NOMO-1 (cell line): ENCODE data around the gene ATP6V1A.

ENCODE experiments used
- DNase-seq, 2 experiments: peaks; one replicate each; lab custom pipeline; 2025; ENCODE audit not compliant: unreplicated experiment in 2 of 2; lab: John Stamatoyannopoulos, UW

Gene ATP6V1A

DNA sequence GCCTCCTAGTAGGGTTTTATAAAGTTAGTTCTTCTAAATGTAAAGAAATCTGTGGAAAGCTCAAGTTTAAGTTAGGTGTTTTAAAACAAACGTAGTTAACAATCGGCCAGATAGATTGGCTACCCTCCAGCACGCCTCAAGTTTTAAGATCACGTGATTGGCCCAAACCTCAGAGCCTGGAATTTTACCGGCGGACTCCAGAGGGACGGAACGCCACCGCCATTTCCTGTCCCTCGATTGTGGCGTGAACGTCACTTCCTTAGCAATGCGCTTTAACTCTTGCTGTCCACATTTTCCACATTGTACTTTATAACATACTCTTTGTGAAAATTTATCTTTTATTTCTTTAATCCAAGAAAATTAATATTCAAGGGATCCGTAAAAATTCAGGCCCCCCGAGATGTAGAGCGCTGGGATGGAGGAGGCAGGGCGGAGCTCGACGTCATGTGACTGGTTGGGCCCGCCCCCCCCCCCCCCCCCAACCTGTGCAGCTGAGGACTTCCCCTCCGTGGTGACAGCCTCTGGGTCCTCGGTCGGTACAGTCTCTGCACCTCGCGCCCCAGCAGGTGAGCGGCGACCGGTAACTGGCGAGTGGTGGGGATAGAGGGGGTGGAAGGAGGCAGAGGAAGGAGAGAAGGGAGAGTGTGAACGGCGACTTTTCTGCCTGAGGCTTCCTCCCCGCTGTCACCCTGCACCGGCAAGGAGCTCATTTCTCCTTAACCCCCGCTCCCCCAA lies at the start of gene ATP6V1A:
TSS of gene ATP6V1A (plus strand) at position 488 of the 735 bp plus-strand sequence. CDS start 31,719 bp downstream, outside the sequence.
- peak; percentile 88 to 95 for DNase-seq

GRCh38 chr3:113697500-113698090 lies 49.2 kb upstream of the ATP6V1A start:
- peak in 1 of 2 experiments; percentile 14 for DNase-seq

GRCh38 chr3:113698213-113698742 lies 48.6 kb upstream of the ATP6V1A start:
- DNase-seq = no peak

DNA sequence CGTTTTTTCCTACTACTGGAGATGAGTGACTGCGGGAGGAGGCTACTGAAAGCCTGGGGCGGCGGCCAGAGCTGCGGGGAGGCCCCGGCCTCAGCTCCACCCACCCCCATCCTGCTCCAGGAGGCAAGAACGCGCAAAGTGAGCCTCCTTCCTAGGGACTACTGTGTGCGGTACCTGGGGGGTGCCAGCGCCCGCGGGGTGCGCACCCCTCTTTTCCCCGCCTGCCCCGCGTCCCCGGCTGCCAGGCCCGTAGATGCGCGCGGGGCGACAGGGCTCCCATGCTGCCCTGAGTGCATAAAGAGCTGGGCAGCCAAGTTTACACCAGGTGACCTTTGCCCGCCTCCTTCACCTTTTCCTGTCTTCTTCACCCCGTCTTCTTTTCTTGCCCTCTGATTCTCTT lies 47.9 kb upstream of the ATP6V1A start:
- DNase-seq = no peak

DNA sequence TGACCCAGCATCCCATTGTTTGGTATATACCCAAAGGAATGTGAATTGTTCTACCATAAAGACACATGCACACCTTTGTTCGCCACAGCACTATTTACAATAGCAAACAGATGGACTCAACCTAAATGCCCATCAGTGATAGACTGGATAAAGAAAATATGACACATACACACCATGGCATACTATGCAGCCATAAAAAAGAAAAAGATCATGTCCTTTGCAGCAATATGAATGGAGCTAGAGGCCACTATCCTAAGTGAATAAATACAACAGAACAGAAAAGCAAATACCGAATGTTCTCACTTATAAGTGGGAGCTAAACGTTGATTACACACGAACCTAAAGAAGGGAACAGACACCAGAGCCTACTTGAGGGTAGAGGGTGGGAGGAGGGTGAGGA lies 39.0 kb upstream of the ATP6V1A start:
- no peak for DNase-seq

DNA sequence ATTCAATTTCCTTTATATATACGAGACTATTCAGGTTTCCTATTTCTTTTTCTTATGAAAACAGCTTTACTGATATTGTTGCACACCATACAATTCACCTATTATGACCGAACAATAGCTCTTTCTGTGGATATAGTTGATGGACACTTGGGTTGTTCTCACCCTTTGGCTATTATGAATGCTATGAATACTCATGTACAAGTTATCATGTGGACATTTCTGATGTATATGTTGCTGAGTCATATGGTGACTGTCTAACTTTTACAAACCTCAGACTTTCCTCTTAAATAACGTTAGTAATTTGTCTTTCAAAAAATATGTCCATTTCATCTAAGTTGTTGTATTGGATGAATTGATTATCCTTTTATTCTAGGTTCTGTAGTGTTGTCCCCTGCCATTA lies 34.7 kb upstream of the ATP6V1A start:
- no peak for DNase-seq

DNA sequence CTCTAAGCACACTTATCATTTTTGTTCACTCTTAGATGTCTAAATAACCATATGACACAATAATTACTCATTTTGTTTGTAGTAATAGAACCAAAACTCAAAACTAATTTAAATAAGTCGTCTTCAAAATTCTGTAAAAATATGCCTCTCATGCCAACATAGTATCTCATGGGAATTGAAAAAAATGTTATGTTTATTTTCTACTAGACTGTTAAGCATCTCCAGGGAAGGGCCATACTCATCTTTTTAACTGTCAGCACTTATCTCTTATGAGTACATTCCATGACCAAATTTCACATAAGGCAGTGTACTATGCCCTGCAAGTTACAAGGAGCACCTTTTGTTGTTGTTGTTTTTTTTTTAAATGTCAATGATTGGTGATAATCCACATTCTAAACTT lies 32.1 kb upstream of the ATP6V1A start:
- no peak for DNase-seq

DNA sequence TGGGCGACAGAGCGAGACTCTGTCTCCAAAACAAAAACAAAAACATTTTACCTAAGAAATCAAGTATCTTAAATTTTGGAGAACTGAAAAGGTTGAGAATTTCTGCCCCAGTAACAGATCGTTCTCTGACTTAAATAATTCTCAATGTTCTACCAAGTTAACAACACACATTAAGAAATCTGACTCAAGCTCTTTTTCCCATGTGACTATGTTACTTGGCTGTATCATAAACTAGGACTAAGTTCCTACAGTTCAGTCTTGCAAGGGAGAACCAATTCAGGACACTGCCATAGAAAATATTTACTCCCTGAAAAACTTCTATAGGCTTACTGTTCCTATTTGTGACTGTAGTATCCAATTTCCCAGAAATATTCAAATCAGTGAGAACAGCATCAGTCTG lies 29.5 kb upstream of the ATP6V1A start:
- no peak for DNase-seq

- DNase-seq = no peak
Observed at GRCh38 chr3:113717818-113718217, 29.0 kb upstream of the ATP6V1A start.

DNA sequence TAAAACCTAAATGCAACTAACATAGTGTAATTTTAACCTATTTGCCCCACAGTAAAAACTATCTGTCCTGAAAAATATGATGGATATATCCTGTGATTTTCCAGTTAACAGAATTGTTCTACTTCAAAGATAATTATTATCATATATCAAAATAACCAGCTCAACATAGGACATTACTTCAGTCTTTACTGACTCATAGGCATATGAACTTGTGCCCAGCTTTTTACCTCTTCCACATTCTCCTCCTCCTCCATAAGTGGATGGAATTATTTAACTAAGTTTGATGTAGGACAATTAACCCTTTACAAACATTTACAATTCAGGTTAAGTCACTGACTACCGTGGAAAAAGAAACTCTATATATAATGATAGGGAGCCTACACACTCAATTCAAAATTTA lies 27.5 kb upstream of the ATP6V1A start:
- DNase-seq = no peak

DNA sequence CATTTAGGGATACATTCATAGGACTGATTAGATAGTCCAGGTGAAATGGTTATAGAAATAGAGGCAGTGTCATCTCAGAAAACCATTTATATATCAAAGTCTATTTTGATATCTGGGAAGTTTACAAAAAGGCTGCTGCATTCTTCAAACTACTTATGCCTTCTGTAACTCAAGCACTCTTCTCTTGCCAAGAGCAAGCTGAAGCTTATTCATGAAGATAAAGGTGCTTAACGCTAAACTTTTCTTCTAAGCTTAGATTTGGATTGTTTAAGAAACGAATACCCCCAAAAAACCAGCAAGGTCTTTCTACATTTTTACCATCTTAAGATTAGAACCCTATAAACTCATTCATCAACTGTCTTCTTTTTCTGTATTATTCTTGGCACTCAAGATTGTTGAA lies 27.1 kb upstream of the ATP6V1A start:
- DNase-seq = no peak

DNA sequence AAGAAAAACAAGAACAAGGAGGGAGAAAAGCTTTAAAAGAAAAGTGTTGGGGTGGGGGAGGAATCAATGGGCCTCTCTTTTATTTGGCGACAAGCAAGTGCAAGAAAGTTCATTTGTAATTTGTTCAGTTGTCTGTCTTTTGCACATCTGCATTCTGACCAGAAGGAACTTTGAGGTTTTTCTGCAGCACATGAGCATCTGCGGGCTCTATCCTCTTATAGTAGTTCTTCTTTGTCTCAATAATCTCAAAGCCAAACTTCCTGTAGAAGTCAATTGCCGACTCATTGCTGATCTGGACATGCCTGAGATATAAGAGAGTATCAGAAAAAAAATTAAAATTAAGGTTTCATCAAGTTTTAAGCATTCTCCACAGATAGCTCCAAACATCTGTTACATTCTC lies 25.2 kb upstream of the ATP6V1A start:
- no peak for DNase-seq

DNA sequence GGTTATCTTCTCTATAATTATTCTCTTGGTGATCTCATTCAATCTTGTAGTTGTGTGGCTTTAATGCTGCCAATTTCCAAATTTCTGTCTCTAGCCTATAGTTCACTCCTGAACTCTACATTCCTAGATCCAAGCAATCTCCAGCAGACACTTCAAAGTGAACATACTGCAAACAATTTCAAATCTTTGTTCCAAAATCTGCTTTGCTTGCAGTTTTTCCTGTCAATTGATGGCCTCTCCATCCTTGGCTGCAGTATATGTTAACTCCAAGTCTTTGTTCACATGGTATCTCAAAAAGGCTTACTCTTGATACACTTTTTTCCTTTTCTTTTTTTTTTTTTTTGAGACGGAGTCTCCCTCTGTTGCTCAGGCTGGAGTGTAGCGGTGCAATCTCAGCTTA lies 18.2 kb upstream of the ATP6V1A start:
- DNase-seq = no peak

DNA sequence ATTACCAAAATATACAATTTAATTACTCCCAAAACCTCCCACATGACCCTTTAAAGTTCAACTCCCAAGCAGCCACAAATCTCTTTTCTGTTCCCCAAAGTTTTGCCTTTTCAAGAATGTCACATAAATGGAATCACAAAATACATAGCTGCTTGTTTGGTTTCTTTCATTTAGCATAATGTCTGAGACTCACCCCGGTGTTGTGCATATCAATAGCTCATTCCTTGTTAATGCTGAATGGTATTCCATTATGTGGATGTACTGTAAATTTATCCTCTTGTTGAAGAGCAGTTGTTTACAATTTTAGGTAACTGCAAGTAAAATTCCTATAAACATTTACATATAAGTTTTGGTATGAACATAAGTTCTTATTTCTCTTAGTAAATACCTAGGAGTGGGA lies 16.3 kb upstream of the ATP6V1A start:
- DNase-seq = no peak

DNA sequence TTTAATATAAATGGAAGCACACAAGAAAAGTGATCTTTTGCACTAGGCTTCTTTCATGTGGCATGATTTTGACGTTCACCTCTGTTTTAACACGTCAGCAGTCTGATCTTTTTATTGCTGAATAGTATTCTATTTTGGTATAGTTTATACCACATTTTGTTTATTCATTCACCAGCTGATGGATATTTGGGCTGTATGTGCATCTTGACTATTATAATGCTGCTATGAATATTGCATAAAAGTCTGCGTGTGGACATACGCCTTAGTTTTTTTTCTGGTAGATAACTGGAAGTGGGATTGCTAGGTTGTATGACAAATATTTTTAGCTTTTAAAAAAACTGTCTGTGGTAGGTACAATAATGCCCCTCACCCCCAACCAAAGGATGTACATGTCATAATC lies 15.1 kb upstream of the ATP6V1A start:
- DNase-seq = no peak

DNA sequence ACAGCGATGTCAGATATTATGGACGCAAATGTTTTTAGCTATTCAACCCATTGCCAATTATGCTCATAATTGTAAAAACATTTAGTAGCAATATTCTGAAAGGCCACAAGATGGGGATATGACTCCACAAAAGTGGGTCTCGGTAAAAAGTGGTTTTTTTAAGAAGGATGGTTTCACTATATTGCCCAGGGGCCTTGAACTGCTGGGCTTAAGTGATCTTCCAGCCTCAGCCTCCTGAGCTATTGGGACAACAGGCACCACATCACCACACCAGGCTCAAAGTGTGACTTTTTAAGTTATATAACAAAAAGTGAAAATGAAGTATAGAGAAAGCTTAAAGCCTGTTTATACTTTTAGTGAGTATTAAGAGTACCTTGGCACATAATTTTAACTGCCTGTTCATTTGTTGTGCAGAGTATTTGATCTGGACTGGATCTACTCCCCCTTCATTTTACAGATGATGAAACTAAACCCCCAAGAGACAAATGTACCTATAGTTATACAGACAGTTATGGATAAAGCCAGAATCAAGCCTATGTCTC lies 10.2 kb upstream of the ATP6V1A start:
- peak; percentile 44 to 54 for DNase-seq

DNA sequence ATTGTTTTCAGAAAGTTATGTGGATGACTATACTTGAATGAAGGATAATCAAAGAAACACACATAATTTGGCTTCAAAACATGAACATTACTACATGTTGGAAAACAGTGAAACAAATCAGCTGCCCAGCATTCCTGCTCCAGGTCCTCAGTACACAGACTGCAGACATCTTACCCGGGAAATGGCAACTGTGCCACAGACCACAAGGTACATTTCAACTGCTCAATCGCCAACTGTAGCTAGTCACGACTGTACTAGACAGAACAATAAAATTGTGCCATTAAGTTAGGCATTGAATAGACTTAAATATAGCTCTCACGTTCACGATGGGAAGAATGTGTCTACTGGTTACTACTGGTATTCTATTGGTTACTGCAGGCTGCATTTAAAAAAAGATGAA lies 5.7 kb upstream of the ATP6V1A start:
- no peak for DNase-seq

DNA sequence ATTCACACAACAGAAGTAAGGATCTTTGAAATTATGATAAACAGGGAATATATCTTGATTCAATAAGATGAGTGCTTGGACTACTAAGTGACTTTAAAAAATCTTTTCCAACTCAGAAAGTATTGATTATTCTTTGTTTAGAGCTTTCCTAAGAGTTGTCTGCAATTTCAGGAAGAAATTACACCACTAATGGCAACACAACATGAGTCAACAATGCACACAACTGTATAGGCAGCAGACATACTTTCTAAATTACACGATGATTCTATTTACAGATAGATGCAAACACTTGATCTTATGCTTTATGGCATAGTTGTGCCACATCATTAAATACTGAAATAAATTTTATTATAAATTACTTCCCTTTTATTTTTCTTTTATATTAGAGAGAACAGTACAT lies 5.2 kb upstream of the ATP6V1A start:
- DNase-seq = no peak

- DNase-seq = no peak
Observed at GRCh38 chr3:113743006-113743630, 3.7 kb upstream of the ATP6V1A start.

DNA sequence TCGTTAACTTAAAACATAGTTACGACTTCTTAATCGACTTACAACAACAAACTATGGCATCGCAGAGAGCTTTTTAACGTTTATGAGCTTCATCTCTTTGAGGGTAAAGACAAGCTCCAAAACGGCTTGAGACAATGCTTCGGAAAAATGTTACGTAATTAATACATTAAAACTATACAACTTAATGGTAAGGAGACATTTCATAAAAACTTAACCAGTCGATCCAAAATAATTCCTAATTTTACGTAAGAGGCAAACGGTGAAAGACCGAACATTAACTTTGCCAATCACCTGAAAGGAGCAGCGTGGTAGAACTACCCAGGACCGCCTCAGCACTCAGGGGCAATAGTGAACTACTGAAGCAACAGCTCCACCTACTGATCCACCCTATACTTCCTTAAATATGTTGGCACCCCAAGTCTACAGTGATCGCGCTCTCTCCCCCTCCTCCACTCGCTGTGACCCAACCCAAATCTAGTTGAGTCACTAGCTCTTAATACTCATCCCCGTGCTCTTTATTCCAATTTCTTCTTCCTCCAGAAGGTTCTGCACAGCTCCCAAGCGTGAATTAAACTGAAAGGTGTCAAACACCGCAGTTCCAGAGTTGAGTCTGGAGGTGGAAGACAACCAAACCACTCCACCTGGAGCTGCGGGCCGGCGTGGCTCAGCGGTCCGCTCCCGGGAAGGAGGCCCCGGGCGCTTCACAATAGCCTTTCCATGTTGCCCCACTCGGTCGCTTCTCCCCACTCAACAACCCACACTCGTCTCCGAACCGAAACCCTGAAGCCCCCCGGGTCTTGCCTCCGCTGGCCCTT lies 1.7 kb upstream of the ATP6V1A start:
- DNase-seq = peak; percentile 92 to 95
